Measurements from ENCODE around the gene TMCO4.

The TMCO4 gene

DNA sequence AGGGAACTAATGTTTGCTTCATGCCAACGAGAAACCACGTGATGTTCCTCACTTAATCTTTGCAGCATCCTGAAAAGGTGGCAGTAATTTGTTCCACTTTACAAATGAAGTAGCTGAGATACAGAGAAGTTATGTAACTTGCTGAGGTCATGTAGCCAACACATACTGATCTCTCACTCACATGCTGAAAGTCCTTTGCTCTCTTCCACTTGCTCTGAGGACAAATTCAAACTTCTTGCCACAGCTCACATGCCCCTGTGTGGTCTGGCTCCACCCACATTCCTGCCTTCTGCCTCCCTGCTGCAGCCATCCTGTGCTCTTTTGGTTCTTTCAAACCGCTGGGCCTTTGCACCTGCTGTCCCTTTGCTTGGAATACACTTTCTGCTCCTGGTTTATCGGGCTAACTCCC lies 55.4 kb downstream of the TMCO4 start:
- no peak for DNase-seq

DNA sequence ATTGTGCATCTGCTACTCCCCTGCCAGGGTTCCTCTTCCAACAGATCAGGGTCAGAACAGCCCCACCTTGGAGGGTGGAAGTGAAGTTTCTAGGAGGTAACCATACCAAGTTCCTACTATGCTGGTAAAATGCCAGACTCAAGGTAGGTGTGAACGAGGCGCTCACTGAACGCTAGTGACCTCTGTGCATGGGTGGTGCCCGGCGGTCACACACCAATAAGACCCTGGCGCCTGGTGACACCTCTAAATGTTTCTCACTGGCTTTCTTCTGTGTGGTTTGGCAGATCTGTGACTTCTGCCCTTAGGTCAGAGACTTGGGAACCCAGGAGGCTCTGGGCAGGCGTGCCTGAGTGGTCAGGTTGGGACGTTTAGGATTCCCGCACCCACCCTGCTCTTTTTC lies 55.9 kb downstream of the TMCO4 start:
- DNase-seq, result no peak

DNA sequence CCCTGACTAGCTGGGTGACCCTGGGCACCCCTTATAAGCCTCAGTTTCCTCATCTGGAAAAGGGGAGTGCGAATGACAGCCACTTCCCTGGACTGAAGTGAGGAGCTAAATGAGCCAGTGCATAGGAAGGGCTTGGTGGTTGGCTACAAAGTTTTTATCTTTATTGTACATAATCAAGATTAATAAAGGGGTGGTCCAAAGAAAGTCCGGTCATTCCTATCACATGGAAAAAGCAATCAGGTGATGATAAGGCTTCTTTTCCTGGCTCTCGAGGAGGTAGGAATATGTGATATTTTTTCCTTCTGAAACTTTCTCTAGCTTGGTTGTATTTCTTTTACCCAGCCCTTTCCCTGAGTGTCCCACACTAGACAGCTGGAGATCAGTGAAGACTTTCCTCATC lies 56.5 kb downstream of the TMCO4 start:
- no peak for DNase-seq

DNA sequence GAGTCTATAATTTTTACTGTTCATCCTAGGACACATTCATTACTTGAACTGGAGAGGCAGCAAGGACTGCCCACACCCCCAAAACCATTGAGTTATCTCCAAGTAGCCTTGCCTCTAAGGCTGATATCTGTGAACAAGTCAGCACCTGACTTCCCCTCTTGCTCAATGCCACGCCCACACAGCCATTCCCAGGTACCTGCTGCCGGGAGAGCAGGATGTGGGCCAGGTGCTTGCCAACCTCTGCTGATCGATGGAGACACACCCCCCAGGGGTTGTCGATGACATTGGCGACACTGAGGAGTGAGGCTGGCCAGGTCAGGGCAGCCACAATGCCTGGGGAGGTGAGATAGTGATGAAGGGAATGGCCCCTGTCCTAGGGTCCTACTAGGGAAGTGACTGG lies 60.1 kb downstream of the TMCO4 start:
- no peak for DNase-seq

DNA sequence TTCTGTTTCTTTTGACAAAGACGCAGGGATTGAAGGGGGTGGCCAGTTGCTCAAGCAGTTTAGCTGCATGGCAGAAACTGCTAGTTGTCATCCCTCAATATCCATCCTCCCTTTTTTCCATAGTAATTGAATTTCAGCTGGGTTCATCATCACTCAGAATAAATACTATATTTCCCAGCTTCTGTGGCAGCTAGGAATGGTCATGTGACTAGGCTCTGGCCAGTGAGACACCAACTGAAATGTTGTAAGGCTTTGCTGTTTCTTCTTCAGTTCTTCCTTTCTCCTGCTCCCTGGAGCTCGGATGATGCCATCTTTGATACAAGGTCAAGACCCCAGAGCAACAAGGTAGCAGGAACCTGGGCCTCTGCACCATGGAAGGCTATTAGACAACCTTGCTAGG lies 61.0 kb downstream of the TMCO4 start:
- no peak for DNase-seq

DNA sequence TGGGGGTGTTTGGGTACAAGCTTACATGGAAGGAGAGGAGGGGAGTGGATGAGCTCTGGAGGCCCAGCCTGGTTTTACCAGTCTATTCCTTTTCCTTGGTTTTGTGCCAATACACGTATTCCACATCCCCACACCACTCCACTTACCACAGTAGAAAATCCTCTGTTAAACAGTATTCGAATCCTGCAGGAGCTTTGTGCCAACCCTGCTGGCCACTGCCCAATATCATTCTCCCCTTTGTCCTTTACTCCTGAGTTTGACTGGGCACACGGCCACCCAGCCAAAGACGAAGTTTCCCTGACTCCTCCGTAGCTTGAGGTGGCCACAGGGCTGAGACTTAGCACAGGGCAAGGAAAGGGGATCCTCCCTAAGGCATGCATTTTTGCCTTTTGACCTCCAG lies 61.6 kb downstream of the TMCO4 start:
- no peak for DNase-seq

DNA sequence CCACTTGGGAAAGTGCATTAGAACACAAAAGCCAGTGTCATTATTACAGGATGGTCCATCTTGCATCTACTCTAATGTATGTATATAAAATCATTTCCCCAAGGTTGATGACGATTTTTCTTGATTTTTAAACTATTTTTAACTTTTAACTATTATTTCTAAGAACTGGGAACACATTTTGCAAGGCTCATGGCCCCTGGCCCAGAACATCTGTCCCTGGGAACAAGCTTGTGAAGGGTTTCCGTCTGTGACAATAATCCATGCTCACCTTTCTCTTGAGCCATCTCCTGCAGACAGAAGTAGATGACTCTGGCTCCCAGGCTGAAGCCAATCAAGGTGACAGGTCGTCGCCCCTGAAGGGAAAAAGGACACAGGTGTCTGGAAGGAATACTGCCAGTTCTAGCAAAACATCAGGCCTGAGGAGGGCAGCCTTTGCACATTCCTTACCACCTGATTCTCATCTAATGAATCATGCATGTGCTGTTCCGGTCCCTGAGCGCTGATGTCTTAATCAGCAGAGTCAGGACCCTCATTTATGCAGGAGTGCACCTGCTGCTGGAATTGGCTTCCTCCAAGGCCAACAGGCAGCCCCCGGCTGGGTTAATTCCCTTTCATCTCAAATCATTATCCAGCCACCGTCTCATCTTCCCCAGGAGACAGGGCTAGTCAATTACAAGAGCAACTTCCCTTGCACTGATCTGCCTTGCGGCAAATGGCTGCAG lies 62.5 kb downstream of the TMCO4 start:
- DNase-seq, result no peak

DNA sequence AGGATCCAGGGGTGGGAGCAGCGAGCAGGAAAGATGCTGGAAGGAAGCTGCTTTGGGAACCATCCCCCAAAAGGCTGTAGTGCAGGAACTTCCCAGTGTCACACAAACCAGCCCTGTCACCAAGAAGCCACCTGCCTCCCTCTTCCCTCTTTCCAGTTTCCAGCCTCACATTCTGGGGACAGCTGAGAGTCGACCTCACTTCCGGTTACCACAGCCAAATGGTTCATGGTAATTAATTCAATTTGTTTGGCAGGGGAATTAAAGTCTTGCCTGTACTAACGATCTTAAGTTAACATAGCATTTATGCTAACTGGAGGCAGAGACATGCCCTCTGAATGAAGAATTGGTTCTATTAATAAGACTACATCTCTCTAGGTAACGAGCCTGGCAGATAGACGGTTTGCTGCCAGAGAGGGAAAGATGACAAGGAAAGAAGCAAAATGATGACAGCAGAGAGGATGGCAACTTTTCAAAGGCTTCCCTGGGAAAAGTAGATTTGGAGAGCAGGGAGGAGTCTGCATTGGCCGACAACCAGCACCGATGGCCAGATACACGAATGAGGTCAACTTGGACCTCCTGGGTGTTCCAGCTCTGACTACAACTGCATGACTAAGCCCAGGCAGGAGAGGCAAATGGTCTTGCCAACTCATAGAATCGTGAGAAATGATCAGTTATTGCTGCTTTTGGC lies 64.1 kb downstream of the TMCO4 start:
- DNase-seq, result no peak

DNA sequence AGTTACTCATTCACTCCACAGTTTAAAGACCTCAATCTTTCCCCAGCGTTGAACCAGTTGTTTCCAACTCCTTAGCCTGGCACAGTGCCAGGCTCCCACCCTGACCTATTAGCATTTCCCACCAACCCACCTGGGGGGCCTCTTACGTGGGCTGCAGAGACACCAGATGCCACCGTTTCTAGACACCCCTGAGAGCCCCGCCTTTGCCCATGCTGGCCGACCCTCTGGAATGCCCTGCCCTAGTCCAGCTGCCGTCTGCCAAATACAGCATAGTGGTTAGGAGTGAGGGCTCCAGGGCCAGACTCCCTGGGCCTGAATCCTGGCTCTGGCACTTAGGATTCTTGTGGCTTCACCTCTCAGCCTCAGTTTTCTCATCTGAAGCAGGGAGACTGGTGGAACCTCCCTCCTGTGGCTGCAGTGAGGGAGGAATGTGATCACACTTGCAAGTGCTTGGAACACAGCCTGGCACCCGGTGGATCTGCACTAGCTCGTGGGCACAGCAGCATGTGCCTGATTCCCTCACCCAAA lies 65.2 kb downstream of the TMCO4 start:
- no peak for DNase-seq

DNA sequence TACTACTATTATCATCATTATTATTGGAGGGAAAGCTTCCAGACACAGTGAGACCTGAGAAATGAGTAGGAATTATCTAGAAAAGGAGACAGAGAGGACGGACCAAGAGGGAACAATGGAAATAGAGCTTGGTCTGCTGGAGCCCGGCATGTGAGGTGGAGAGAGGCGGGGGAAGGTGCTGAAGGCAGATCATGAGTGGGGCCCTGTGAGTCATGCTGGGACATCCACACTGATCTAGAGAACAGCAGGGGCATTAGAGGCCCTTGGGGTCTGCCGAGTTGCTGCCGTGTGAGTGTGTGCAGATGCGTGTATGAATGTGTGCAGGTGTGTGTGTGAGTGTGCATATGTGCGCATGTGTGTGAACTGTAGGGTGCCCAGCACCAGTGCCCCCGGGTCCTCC lies 65.7 kb downstream of the TMCO4 start:
- DNase-seq, result no peak

DNA sequence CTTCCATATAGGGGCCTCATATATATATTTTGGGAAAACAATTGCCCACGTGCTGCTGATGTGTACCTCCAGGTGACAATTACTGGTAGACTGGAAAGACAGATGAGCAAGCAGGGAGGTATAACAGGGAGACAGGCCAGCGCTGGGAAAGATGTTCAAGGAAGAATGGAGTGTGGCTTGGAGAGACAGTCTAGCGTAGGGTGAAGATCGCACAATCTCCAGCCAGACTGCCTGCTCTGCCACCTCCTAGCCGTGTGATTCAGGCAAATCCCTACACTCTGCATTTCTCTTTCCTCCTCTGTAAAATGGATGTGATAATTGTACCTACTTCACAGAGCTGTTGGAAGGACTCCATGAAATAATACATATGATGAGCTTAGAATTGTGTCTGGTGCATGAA lies 66.1 kb downstream of the TMCO4 start:
- DNase-seq, result no peak

DNA sequence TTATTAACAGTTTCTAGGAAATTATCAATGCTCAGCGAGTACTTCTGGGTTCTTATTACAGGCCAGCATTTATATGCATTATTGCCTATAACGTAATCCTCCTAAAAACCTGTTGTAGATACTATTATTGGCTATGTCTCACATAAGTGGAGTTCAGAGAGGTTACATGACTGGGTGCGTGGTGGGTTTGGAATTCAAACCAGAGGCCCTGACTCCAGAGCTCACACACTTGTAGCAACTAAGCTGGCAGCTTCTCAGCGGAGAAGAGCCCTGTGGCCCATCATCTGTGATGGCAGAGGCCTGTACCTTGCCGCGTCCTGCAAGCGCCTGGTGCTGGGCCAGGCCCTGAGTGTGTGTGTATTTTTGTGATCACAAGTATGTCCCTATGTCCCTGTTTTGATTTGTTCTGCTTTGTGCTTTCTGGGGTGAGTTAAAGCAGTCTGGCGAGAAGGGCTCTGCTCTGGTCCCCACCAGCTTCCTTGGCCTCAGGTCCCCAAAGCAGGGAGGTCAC lies 68.3 kb downstream of the TMCO4 start:
- no peak for DNase-seq

DNA sequence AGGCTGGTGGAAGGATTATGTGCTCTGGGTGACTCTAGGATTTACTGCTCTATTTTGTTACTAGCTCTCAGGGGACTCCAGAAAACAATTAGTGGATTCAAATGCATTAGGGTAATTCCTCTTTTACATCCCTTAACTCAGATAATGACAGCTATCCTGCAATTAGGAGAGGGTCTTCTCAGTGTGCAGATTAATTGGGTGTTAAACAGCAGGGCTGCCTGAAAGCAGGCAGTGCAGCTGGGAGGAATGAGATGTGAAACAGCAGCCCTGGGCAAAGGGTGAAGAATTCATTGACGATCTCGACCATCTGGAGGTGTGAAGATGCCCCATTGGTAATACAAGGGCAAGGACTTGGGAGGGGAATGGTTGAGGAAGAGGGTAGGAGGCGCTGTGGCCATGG lies 68.9 kb downstream of the TMCO4 start:
- DNase-seq, result no peak

DNA sequence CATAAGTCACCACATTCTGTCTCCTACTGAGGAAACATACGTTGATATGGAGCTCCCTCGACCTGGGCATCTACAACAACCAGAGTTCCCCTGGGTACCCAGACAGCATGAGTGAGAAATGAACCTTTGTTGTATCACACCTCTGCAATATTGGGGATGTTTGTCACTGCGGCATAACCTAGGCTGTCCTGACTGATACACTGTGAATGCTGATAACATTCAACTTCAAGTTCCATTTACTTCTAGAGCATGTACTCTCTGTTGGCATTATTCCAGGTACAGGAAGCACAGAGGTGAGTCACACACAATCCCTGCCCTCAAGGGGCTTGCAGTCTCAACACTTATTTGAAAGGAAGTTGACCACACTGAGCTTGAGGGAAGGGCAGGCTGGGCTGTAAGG lies 69.5 kb downstream of the TMCO4 start:
- DNase-seq, result no peak

DNA sequence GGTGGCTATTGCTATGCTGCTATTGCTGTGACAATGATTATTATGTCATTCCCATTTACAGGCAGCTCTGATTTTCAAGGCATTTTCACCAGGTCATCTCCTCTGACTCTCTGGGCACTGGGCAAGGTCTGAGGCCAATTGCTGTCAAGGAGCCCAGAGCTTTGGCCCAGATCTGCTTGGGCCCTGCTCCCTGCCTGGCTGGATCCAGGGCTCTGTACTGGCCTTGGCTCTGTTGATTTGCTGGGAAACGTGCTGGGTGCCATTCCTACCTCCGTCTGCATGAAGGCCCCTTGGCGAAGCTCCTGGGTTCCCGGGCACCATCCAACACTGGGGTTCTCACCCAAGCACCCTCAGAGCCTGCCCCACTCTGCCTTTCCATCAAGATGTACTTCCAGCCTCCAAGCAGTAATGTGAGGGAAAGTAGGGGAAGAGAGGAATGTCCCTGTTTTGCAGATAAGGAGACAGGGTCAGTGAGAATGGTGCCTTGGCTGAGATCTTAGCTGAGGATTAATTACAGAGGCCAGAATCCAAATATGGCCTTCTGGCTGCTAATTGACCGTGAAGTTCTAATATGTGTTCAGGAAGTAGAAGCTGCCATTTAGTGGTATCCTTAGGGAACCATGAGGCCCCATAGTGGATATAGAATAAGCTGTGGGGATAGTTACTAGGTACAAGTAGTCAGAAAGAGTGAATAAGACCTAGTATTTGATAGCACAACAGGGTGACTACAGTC lies 71.1 kb downstream of the TMCO4 start:
- no peak for DNase-seq

DNA sequence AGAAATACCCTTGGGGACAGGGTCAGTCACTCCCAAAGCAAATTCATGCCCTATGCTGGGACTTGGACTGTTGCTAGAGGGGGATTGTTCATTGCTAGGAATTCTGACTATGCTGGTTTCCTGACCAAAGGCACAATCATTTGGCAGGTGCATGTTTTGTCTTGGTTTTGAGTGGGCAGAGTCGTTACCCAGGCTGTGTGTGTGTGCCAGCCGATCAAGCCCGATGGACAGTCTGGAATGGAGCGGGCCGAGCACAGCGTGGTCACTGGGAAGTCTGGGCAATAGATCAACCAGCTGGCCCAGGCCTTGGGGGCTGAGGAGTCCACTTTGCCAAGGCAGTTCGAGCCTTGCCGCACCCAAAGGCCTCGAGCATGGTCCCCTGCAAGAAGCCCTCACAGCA lies 74.1 kb downstream of the TMCO4 start:
- DNase-seq, result no peak

DNA sequence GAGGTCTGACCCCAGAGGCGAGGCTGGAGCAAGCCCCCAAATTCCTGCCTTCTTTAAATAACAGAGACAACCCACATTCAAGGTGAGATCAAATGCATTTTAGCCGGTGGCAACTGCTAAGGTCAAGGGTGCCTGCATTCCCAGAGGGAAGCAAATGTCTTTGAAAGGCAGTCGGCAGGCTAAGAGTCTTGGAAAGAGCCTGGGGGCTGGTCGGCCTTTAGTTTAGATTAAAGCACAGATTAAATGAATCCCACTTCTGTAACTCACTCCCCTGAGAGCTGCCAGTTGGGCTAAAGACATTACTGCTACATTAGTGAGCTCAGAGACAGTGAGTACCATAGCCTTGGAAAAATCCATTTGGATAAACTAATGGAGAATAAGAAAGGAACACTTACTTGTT lies 75.8 kb downstream of the TMCO4 start:
- no peak for DNase-seq

DNA sequence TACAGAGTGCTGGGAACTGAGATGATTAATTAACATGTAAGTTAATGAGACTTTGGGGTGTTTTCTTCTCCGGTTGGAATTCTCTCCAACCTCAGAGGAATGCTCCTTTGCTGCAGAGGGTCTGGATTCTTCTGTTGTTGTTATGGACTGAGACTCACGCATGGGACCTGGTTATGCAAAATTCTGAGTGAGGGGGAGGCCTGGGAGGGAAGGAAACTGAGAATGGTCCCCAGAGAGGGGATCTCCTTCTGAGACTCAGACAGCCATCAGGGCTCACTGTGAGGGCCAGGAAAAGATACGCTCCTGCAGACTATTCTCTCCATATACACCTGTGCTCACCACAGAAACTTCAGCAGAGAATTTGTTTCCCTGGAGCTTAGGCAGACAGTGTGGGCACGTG lies 78.7 kb downstream of the TMCO4 start:
- DNase-seq, result no peak

DNA sequence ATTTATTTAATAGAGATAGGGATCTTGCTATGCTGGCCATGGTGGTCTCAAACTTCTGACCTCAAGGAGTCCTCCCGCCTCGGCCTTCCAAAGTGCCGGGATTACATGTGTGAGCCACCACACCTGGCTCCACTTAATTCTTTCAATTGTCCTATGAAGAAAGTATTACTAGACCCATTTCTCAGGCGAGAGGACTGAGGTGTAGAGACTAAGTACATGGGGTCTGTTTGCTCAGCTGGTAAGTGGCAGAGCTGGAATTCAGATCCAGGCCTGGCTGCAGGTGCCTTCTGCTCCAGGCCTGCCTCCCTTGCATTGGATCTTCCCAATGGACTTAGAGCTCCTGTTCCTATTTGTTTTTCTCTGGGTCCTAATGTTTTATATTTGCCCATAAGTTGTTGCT lies 79.5 kb downstream of the TMCO4 start:
- no peak for DNase-seq

DNA sequence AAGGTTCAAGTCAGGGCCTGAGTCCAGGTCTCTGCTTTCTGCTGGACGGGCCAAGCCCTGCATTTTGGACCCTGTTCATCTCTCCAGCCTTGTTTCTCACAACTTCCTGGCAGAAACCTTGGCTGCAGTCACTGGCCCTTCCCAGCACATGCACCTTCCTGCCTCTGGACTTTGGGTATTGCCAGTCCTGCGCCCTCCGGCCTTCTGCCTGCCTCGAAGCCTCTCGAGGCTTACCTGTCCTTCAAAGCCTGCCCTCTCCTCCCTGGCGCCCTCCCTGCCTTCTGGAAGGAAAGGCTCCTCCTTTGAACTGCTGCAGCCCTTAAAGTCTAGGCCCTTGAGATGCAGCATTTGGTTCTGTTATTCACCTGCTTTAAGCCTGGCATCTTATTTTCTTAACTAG lies 82.2 kb downstream of the TMCO4 start:
- DNase-seq, result no peak

DNA sequence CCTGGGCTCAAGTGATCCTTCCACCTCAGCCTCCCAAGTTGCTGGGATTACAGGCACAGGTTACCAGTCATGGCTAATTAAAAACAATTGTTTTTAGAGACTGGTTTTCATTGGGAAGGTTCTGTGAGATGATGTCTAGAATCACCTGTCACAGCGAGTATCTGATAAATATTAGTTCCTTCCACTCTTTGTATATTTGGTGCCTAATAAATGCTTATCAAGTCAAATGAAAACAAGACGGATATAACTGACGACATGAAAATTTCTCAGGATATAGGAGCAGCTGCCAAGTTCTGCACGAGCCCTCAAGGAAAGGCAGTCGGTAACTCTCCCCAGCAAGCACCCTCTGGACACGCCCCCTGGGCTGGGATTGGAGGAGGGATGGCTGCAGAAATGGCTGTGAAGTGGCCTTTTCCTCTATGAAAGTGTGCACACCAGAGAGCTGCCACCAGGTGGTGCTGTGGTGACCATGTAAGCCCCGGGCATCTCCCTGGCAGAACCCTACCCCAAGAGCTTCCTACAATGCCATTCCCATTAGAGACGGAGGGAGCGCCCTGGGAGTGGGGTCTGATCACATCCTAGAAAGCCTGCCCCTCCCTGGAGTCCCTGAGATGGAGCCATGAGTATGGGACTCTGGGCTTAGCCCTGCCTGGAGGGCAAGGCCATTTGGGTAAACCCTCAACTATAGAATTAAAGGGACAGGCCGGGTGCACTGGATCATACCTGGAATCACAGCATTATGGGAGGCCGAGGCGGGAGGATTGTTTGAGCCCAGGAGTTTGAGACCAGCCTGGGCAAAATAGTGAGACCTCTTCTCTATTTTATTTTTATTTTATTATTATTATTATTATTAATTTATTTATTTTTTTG lies 84.1 kb downstream of the TMCO4 start:
- DNase-seq, result peak; percentile 93

DNA sequence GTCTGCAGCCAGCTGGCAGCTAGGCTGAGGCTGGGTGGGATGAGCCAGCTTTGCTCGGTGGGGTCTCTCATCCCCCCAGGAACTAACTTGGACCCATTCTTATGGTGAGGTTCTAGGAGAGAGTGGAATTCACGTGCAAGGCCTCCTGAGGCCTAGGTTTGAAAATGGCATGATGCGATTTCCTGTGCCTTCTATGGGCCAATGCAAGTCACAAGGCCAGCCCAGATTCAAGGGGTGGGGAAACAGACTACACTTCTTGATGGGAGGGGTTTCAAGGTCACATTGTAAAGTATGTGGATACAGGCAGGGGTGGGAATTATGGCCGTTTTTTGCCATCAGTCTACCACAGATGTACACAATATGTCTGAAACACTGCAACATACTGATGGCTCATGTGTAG lies 86.8 kb downstream of the TMCO4 start:
- DNase-seq, result no peak

Data from activated effector memory CD4-positive, alpha-beta T cell treated with anti-CD3 and anti-CD28 coated beads, Interleukin-2, amount 50 U/mL, for 16 hours (primary cell).